Activated effector memory CD4-positive, alpha-beta T cell treated with Interleukin-2 at 50 U/mL for 16 hours (primary cell): Measurements from ENCODE around the gene TSEN34.
A peak's percentile ranks its signal among the peaks of the same experiment; 100 is the strongest.

Source experiments
- DNase-seq: peaks from one replicate; pipeline ENCODE4 v3.0.0-alpha.2; 2020

The TSEN34 gene

DNA sequence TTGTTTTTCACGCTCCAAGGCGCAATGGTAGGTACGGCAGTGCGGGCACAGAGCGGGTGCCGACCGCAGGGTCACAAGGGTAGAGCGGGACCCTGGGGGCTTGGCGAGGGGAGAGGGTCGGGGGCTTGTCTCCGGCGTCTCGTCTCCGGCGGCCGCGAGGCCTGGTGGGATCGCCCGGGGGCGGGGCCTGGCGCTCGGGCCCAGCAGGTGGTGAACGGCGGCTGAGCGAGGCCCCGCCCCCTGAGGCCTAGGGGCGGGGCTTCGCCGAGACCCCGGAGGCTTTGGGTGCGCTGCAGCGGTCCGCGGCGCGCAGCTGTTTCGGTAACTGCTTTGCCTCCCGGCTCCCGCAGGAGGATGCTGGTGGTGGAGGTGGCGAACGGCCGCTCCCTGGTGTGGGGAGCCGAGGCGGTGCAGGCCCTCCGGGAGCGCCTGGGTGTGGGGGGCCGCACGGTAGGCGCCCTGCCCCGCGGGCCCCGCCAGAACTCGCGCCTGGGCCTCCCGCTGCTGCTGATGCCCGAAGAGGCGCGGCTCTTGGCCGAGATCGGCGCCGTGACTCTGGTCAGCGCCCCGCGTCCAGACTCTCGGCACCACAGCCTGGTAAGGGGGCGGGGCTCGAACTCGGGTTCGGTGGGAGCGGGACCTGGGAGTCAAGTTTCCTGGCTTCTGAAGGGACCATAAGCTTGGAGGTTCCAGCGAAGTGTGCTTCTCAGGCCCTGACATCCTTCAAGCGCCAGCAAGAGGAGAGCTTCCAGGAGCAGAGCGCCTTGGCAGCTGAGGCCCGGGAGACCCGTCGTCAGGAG lies at the start of gene TSEN34:
TSEN34 (plus strand) TSS at position 298 of the 800 bp plus-strand sequence; CDS start at position 355, 57 bp downstream.
- DNase-seq: no peak

DNA sequence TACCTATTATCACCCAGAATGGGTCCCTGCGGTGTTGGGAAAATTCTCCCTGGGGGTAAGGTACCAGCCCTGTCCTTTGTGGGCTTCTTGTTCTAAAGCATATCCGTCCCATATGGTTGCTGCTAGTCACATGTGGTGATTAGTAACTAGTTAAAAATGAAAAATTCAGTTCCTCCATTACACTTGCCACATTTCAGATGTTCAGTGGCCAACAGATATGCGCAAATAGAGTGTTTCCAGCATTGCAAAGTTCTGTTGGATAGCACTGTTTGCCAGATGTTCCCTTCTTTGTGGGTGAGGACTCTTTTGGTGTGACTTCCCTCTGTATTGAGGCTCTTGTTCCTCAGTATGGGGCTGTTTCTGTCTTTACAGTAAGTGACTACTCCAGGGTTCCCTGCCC lies 49.8 kb upstream of the TSEN34 start:
- DNase-seq: no peak

DNA sequence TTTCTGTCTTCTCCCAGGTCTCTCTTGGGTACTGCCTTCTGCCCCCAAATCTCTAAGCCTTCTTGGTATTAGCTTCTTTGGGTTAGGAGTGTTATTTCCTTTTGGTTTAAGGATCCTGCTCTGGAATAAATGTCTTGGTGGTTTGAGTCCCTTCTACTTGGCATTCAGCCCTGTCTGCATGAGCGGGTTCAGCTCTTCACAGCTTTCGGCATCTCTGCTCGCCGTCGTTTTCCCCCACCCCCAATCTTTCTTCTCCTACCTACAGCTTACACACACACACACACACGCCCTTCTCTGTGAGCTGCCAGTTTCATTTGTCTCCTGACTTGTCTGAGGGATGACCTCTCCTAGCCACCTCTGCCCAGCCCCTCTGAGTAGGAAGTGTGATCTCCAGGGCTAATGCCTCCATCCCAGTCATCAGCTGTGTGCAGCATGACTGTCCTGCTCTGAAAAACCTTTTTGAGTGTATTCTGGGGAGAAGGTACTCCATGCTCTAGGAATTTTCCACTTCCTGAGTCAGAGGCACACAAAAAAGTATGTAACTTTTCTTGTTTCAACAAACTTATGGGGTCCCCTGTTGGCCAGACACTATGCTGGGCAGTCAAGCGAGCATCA lies 48.8 kb upstream of the TSEN34 start:
- DNase-seq: no peak

DNA sequence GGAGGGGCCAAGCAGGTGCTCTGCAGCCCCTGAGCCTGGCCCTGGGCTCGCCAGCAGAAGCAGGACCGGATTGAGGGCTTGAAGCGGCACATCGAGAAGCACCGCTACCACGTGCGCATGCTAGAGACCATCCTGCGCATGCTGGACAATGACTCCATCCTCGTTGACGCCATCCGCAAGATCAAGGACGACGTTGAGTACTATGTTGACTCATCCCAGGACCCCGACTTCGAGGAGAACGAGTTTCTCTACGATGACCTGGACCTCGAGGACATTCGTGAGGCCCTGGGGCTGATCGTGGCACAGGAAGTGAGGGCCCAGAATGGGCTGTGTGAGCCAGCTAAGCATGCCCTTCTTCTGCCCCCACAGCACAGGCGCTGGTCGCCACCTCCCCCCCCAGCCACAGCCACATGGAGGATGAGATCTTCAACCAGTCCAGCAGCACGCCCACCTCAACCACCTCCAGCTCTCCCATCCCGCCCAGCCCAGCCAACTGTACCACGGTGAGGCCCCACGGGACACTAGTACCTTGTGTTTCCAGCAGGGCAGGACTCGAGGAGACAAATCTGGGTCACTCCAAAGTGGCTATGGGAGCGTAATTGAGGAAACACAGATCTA lies 45.5 kb upstream of the TSEN34 start:
- no peak for DNase-seq

DNA sequence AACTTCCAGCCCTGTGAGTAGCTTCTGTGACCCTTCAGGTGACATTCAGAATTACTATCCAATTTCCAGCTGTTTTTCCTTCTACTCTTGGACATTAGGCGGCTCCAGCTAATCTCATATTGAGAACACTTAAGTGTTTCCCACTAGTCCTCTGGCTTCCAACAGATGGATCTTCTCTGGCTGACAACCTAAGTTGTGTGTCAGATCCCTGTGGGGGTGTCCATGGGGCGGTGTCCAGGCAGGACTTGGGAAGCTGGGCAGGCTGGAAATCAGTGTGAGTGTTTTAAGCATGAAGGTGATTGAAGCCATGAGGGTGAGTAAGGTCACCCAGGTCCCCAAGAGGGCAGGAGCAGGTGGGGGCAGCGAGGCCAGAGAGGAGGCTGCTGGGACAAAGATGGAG lies 43.4 kb upstream of the TSEN34 start:
- DNase-seq: no peak

DNA sequence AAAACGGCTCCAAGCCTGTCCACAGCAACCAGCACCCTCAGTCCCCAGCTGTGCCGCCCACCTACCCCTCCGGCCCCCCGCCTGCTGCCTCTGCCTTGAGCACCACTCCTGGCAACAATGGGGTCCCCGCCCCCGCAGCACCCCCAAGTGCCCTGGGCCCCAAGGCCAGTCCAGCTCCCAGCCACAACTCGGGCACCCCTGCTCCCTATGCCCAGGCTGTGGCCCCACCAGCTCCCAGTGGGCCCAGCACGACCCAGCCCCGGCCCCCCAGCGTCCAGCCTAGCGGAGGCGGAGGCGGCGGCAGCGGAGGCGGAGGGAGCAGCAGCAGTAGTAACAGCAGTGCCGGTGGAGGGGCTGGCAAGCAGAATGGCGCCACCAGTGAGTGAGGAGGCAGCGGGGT lies 43.0 kb upstream of the TSEN34 start:
- no peak for DNase-seq

DNA sequence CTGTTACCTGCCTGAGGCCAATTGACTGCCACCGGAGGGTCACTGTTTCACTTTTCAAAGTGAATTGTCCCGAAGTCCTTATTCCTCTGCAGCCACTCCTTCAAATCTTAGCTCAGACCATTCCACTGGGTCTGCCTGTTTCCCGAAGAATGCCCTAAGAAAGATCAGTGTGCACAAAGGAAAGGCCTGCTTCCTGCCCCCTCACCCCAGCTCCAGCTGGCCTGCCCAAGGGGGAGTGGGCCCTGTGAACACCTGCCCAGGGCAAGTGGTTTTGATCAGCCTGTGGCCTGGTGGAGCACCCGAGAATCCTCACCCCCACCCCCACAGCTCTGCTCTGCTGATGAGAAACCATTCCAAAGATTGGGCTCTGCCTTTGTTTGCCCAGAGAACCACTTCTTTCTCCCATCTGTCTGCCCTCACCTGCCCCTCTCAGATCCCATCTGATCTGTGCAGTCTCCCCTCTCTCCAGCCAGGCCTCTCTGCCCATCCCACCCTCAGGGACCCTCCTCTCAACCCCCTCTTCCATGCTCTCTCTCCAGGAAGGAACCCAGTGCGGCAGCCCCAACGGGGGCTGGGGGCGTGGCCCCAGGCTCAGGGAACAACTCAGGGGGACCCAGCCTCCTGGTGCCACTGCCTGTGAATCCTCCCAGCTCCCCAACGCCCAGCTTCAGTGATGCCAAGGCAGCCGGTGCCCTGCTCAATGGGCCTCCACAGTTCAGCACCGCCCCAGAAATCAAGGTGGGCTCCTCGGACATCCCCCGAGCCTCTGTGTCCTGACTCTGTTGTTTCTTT lies 41.9 kb upstream of the TSEN34 start:
- no peak for DNase-seq

DNA sequence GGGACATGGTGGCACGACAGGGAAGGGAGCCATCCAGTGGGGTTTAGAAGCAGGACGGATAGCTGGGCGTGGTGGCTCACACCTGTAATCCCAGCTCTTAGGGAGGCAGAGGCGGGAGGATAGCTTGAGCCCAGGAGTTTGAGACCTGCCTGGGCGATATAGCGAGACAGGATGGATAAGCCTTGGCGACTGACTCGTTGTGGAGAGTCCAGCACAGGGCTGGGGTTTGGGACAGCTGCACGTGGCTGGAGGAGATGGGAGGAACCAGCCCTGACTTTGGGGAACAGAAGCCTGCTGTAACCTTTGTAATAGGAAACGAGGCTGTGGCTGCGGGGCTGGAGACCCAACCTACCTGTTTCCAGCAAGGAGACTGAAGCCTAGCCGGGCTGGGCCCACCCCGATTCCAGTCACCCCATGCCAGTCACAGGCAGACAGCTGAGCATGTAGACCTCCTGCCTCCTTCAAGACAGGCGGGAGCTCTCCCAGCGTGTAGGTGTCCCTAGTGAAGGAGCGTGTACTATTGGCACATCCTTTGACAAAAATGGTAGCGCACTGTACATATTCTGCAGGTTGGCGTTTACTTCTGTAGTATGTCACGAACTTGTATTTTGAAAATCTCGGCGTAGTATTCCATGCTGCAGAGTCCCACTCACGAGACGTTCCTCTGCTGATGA lies 39.6 kb upstream of the TSEN34 start:
- no peak for DNase-seq

DNA sequence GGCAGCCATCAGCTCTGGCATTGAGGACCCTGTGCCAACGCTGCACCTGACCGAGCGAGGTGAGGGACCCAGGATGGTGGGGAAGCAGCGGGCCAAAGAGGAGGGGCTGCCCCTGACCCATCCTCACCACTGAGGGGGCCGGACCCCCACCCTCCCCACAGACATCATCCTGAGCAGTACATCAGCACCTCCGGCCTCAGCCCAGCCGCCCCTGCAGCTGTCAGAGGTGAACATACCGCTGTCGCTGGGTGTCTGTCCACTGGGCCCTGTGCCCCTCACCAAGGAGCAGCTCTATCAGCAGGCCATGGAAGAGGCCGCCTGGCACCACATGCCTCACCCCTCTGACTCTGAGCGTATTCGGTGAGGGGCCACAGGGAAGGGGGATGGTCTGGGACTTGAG lies 38.8 kb upstream of the TSEN34 start:
- no peak for DNase-seq

DNA sequence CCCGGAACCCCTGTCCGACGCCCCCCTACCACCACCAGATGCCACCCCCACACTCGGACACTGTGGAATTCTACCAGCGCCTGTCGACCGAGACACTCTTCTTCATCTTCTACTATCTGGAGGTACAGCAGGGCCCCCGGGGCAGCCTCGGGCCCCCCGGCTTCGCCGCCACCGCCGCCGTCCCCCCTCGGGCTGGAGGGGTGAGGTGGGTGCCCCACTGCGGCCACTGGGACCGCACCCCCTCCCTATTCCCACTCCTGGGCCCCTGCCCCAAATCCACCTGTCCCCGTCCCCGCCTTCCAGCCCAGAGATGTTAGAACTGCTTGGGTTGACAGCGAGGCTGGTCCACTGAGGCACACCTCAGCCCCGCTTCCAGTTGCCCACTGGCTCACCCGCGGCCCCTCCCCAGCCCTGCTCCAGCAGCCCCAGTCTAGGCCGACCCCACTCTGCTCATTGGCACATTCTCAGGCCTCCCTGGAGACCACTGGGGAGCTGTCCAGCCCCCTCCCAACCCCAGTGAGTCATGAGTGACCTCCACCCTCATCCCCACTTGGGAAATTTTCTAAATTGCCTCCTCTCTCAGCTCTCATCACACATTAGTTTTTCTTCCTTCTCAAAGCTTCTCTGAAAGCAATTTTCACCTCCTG lies 38.1 kb upstream of the TSEN34 start:
- no peak for DNase-seq

DNA sequence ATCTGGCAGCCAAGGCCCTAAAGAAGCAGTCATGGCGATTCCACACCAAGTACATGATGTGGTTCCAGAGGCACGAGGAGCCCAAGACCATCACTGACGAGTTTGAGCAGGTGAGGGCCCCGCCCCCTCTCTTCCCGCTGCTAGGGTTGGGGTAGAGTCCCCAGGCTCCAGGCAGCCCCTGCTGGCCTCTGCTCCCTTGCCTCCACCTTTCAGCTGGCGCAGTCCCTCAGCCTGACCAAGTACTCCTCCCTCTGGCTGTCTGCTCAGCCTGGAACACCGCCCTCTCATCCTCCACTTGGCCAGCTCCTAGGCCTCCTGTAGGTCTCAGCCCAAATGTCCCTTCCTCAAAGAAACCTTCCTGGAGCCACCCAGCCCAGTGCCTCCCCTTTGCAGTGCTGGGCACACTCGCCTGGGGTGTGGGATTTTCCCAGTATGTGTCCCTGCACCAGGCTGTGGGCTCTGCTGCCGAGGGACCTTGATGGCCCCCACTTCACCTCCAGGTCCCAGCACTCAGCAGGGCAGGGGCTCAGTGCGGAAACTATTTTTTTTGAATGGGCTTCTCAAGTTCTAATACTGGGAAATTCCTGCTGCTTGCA lies 37.3 kb upstream of the TSEN34 start:
- DNase-seq: no peak

DNA sequence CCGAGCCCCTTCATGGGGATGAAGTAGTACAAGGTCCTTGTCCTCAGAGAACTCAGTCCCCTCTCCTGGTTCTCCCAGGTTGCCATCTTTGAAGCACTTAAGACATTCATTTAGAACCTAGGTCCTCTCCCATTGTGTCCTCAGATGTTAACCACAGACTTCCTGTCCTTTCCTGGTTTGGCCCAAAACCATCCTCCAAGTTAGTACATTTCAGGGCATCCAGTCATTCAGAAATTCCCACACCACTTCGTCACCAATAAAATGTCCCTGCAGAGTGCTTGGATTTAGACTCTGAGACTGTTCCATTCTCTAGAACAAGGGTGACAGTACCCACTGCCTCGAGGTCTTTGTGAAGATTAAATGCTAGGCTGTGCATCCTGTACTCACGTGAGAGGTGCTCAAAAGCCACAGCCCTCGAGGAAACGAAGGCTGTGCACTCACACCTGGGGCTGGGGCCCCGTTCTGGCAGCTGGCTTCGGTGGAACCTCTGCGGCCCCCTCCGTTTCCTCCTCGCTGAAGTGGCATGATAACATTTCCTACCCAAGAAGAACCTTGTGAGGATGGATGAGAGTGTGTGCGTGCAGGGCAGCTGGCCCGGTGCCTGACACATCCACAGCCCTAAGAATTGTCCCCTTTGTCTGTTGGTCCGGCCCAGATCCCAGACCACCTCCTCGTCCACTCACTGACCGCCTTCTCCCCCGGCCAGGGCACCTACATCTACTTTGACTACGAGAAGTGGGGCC lies 36.3 kb upstream of the TSEN34 start:
- DNase-seq: peak; percentile 19

DNA sequence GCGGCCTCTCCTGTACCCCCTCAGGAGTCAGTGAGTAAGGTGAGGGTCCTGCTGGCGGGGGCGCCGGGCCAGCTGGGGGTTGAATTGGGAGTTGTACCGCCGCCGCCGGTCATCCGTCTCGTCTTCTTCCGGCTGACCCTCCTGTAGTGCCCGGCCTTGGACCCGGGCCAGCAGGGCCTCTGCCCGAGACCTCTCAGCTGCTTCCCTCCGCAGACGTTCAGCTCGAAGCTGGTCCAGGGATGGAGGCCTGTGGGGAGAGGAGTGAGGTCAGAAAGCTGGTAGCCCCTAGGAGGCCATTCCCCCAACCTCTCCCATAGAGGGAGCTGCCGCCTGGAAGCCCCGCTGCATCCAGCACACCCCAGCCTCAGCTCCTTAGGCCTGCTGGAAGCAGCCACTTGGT lies 35.4 kb upstream of the TSEN34 start:
- no peak for DNase-seq

DNA sequence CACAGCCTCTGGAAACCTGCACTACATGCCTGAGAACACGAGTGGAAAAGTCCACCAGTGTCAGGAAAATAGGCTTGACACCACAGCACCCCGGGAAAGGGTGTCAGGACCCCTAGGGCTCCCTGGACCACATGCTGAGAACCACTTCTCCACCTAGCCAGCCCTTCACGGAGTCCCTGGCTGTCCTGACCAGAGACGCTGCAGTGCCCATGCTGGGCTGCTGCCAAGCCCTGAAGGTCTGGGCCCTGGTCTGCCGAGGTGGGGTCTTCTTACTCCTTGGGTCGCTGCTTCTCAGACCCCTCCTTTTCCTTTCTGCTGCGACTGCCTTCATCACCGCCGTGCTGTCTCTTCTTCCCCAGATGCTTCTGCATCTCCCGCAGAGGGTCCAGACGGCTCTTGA lies 34.6 kb upstream of the TSEN34 start:
- DNase-seq: no peak

DNA sequence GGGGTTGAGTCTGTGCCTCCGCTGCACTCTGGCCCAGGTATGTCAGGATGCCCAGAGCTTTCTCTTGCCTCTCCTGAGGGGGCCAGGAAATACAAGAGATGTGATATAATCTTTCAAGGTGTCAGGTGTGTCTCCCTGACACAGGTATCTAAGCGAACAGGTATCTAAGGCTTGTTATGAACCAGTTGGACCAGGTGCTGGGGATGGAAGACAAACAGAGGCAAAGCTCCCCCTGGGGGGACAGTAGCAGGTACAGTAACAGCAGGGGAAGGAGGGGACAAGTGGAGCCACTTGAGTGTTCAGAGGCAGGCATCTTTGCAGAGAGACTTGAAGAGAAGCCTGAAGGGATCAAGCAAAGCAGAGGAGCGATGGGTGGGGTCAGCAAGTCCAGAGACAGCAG lies 34.2 kb upstream of the TSEN34 start:
- DNase-seq: no peak

DNA sequence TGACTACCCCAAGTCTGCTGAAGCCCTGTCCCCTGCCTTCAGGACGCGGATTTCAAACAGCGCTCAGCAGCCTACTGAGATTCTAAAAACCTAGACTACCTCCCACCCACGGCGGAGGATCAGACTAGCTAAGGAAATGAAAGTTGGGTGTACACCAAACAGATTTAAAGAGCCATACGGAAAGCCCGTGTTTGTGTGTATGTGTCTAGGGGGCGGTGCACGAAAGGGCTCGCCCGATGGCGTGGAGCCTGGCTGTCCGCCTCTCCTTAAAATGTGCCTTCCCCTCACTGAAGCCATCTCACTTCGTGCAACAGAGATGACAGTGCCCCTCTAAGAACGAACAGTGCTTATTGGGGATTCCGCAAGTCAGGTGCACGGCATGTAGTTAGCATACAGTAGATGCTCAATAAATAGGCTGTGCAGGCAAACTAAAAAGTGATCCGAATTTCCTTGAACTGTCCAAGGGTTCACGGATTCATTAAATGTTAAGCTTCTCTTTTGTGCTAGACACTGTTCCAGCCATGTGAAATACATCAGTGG lies 32.2 kb upstream of the TSEN34 start:
- DNase-seq: no peak

DNA sequence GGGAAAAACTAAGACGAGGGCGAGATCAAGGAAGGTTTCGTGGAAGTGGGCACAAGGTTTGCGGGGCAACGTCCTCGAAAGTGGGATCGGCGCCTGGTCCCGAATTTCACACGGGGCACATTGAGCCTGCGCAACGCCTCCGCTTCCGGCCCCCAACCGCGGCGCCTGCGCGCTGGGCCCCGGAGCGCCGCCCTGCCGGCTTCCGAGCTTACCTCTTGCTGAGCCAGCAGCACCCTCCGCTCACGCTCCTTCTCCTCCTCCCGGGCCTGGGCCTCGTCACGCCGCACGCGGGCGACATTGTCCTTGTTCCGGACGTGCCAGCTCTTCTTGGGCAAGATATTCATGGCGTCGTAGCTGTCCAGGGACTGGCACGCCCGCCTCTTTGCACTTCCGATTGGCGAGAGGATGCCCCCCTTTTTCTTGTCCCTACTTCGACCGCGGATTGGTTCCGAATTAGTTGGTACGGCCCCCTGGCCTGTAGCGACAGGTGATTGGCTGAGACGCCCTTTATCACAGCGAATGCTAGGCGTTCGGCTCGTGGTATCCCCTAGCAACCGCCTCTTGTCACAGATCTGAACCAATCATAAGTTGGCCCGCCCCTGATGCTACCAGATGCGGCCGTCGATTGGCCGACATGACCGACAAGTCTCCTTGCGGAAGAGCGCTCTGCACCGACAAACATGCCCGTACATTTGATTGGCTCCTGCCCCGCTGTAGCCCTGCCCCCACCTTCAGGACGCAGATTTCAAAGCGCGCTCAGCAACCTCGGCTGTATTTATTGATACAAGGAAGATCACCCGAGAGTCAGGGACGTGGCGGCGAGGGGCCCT lies 31.5 kb upstream of the TSEN34 start, which contains the start of gene LENG1:
LENG1 (minus strand) TSS at position 370 of the 830 bp plus-strand sequence; CDS start at position 344, 26 bp downstream.
- peak; percentile 97 for DNase-seq

DNA sequence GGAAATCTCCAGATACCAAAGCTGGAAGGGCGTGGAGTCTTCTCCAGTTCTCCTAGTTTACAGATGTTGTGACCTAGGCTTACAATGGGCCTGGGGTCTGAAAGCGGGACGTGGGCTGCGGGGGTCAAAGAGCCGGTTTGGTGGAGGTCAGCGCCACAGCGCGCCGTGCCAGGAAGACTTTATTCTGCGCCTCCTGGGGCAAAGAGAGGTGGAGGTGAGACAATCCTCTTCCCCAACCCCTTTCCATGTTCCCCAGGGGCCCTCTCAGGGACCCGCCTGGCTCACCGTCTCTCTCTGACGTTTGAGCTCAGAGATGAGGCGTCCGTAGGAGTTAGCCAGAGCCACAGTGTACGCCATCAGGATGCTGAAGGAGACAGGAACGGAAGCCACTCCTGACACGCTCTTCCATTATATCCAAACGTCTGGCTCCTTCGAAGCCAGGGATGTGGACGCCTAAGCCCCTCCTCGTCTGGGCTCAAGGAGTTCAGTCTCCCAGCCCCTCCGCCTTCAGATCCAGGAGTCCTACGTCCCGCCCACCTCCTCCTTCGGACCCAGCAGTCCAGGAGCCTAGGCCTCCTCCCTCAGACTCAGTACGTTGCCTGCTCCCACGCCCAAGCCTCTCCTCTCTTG lies 30.8 kb upstream of the TSEN34 start:
- DNase-seq: no peak

DNA sequence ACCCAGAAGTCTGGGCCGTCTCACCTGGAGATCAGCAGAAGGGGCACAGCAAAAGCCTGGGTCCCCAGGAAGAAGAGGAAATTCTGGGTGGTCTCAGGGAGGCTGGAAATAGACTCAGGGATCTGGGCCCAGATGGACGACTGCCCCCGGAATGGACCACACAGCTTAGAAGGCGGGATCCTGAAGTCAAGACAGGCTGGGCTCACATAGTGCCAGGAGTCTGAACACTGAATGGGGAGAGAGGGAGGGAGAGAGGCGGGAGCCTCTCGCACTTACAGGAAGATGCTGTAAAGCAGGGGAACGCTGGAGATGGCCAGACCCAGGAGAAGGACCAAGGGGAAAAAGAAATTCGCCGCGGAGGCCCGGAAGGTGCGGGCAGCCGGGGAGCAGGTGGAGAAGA lies 30.3 kb upstream of the TSEN34 start:
- DNase-seq: no peak
